ENCODE measurements around the gene ZBTB33.

Gene ZBTB33, protein sequence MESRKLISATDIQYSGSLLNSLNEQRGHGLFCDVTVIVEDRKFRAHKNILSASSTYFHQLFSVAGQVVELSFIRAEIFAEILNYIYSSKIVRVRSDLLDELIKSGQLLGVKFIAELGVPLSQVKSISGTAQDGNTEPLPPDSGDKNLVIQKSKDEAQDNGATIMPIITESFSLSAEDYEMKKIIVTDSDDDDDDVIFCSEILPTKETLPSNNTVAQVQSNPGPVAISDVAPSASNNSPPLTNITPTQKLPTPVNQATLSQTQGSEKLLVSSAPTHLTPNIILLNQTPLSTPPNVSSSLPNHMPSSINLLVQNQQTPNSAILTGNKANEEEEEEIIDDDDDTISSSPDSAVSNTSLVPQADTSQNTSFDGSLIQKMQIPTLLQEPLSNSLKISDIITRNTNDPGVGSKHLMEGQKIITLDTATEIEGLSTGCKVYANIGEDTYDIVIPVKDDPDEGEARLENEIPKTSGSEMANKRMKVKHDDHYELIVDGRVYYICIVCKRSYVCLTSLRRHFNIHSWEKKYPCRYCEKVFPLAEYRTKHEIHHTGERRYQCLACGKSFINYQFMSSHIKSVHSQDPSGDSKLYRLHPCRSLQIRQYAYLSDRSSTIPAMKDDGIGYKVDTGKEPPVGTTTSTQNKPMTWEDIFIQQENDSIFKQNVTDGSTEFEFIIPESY

DNA sequence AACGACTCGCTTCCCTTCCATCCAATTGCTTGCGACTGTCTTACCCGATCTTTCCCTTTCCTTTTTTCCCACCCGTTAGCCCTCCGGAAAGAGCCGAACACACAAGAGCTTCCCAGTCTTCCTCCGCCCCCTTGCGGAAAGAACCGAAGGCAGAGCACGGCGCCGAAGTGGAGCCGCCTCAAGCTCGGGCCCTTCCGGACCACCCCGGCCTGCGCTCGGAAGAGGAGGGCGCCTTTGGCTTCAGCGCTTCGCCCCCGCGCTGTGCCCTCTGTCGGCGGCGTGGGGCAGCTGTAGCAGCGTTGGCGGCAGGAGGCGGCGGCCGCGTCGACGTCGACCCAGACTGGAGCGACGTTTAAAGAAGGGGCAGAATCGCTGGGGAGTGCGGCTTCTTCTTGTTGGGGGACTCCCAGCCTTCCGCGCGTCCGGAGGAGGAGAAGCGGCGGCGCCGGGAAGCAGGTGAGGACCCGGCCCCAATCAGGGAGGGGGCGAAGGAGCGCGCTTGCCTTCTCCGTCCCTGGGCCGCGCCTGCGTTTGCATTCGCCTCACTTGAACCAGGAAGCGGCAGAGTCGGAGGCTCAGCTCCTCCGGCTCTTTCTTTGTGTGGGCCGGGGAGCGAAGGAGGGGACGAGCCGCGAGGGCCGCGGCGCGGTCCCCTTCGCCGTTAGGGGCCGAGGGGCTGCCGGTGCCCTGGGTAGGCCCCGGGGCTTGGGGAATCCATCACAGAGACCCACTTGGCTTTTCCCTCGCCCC, at the start of gene ZBTB33:
Gene ZBTB33, plus strand, starts transcription at position 291 of the 750 bp plus-strand sequence. CDS start 2,604 bp downstream, outside the sequence.
- peak; percentile 52 for DNase-seq (ENCODE audit: low read depth)

DNA sequence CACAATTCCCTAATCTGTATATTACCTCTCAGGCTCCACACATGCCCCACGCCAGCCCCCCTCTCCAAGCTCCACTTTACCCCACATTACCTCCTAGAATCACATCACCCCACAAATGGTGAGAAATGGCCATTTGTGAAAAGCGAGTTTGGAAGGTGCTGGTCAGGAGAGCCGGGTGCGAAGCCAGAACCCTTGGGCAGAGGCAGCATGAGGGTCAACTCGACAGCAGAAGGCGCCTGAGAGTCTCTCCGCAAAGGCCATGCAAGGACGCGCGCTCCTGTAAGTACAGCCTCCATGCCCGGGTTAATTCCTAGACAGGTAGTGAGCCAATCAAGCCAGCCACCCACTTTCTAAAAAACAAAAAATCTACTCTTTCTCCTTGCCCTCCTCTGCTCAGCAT, 49.8 kb upstream of the ZBTB33 start:
- DNase-seq (ENCODE audit: low read depth) = no peak

DNA sequence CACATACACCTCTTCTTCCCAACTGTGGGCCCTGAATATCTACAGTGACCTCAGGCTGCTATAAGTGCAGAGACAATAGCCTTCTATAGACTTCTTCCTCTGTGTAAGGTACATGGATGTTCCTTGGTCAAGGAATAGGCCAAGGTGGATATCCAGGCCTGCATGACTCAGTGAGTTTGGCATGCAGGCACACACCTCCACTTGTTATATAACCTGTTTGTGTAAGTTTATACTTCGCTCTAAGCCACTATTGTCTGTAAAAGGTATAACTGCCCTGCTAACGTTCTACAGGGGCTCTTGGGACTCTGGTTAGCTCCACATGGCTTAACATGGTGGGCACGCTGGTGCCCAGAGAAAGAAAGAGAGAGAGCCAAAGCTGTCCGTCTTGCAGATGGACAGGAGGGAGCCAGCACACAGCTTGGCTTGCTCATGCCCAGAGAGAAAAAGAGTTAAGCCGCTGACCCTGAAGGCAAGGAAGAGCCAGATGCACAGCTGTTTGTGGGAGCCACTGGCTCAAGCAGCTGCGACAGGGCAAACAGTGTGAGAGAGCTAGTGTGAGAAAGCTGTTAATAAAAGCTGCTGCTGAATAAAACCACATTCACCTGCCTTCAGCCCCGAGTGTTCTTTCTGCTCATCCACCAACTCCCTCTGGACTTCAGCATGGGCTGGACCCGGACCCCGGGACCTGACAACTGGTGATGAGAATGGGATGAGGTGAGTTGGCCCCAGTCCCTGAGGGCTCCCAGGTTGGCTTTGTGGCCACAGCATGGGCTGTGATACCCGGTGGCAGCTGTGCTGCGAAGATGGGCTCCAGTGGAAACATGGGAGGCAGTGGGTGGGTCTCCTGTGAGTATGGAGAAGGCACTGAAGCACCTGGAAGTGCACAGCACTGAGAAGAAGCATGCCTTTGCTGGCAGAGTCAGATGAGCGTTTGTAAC, 44.5 kb upstream of the ZBTB33 start:
- DNase-seq (ENCODE audit: low read depth) = no peak

DNA sequence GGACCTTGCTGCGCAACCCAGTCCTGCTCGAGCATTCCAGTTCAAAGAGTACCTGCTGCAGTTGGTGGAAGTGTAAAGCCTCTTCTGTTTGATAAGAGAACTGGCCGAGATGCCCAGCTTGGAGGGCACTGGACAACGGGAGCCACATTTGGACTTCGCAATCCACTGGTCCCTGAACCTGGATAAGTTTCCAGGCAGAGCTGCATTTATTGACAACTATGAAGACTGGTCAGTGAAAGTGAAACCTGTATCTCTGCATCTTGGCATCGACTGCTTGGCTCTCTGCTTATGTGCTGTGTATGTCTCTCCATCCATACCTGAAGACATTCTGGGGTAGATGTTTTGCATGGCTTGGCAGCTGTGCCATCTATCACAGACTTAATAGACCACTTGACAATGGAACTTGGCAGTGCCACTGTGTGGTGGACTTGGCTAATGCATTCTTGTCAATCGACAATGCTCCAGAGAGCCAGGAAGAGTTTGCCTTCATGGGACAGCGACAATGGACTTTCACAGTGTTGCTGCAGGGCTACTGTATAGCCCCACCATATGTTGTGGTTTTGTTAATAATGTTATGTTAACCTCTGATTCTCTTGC, 43.5 kb upstream of the ZBTB33 start:
- no peak for DNase-seq (ENCODE audit: low read depth)

DNA sequence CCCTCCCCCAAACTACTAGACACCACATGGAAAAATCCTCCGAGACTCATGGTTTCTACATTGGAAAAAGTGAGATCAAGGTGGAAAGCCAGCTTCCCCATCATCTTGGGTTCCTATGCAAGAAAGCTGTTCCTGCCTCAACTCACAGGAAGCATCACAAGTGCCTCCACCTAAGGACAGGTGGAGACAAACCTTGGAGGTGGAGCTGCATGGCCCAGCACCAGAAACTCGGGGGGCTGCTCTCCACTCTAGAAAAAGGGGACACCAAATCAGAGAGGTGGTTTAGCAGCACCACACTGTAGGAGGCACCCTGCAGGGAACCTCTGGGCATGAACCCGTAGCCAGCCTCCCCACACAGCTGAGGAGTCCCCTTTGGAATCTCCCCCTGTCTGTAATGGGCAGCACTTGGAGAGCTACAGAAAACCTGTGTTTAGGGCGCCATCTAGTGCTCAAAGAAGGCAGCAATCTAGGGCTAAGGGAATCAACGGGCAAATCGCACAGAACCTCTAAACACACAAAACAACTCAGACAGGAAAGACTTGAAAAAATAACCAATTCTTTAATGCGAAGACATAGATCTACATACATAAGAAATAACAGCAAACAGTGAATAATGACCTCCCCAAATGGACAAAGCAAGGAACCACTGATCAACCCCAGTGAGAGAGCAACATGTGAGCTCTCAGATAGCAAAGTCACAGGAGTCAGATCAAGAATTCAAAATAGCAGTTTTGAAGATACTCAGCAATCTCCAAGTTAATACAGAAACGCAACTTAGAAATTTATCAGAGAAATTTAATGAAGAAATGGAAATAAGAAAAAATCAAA, 37.0 kb upstream of the ZBTB33 start:
- peak; percentile 35 for DNase-seq (ENCODE audit: low read depth)

DNA sequence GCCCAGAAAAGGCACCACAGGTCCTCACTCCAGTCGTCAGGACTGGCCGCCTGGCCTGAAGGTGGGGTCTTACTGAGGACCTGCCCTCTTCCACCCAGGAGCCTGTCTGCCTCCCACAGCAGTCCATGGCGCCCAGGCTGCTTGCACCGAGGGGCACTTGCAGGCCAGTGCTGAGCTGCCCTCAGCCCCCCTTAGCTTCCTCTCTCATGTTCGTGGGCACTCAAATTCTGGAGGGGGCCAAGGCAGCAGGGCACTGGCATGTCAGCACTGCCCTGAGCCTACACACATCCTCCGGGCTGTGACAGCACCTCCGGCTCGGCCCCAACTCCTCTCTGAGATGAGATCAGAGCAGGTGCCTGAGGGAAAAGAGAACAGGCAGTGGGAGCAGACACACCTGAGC, 27.2 kb upstream of the ZBTB33 start:
- DNase-seq (ENCODE audit: low read depth) = no peak

DNA sequence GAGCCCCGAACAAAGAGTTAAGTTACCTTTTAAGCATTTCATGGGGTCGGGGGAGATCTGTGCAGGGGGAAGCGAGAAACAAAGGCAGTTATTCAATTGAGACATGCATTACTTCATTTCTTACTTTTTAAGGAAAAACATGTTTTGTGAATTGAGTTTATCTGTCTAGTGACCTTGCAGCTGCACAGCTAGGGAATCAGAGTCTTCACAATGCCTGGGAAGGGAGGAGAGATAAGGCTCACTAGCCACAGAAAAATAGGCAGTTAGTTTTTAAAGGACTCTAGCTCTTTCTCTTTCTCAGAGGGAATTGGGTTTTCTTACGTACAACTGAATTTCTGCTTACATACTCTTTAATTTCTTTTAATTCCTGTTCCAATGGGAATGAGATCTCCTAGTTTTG, 26.2 kb upstream of the ZBTB33 start:
- DNase-seq (ENCODE audit: low read depth) = no peak

DNA sequence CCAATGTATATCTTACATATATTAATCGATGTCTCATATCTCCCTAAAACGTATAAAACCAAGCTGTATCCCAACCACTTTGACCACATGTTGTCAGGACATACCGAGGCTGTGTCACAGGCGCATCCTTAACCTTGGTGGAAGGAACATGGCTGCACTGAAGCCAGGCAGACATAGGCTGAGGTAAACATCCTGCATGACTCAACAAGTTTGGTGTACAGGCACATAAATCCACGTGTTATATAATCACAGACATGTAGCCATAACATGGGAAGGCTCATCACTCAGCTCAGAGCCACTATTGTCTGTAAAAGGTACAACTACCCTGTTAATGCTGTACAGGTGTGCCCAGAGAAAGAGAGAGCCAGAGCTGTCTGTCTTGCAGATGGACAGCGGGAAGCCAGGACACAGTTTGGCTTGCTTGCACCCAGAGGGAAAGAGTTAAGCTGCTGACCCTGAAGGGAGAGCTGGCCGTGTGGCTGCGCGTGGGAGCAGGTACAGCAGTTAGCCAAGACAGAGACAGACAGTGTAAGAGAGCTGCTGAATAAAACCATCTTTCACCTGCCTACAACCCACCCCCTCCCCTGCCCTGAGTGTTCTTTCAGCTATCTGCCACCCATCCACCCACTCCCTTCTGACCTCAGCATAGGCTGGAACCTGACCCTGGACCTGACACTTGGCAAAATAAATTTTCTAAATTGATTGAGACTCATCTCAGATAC, 22.3 kb upstream of the ZBTB33 start:
- DNase-seq (ENCODE audit: low read depth) = no peak

DNA sequence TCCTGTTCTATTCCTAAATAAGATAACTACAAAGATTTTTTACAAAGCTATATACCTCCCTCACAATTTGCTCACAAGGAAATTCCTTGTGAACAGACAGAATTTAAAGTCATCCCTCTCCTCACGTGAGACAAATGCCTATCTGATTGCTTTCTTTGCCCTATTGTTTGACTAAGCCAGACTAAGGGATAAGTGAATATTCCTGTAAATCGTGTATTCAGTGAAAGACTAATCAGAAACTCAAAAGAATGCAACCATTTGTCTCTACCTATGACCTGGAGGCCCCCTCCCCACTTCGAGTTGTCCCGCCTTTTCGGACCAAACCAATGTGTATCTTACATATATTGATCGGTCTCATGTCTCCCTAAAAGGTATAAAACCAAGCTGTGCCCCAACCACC, 15.3 kb upstream of the ZBTB33 start:
- DNase-seq (ENCODE audit: low read depth) = no peak

DNA sequence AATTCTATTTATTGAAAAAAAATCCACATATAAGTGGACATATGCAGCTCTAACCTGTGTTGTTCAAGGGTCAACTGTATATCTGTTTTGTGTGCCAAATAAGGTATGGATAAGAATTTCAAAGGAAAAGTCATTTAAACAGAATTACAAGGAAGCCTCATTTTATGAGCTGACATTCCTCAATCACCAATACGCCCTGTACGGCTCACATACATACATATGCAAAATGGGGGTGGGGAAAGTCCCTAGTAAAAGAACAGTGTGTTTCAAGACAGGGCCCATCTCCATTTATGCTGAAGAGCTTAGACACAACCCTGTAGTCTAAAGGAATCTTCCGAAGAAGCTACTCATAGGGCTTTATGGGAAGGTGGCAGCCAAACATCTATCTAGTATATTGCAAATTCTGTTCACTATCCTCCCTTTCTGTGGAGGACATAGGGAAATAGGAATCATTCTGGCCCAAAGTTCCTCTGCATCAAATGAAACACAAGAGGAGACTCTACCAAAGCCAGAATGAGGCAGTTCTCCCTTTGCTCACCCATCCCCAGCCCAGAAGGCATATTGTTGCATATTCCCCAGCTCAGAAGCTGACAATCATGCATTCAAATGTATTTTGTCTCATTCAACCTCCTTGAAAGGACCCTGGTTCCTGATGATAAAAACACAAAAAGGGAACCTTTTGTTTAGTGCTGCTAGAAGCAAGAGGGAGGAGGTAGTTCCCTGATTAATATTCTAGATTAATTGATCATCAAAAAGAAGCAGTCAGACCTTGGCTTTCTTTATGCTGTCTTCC, 13.7 kb upstream of the ZBTB33 start:
- DNase-seq (ENCODE audit: low read depth) = no peak

DNA sequence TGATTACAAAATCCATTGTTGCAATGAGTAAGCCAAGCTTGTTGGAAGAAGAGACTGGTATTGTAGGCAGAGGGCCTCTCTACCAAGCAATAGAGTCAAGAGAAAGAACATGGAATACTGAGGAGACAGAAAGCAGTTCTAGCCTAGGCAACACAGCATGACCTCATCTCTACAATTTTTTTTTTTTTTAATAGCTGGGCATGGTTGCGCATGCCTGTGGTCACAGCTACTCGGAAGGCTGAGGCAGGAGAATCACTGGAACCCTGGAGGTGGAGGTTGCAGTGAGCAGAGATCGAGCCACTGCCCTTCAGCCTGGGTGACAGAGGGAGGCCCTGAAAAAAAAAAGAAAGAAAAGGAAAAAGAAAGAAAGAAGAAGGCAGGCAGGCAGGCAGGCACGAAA, 11.7 kb upstream of the ZBTB33 start:
- DNase-seq (ENCODE audit: low read depth) = no peak

DNA sequence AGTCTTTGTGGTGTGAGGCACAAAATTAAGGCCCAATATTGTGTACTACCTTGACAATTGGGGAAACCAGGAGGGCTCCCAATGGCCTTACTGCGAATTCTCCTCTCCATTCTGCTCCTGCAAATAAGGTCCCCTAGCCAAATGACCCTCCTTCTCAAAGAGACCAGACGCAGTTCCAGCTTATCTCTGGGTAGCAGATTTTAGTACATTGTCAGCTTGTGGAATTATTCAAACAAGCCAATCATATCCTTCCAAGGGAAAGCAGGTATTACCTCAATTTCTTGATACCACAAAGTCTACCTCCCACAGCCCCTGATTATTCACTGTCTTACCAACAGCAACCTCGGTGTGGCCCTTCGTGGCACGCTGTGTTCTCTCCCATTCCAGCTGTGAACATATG, 7.8 kb upstream of the ZBTB33 start:
- DNase-seq (ENCODE audit: low read depth) = no peak

DNA sequence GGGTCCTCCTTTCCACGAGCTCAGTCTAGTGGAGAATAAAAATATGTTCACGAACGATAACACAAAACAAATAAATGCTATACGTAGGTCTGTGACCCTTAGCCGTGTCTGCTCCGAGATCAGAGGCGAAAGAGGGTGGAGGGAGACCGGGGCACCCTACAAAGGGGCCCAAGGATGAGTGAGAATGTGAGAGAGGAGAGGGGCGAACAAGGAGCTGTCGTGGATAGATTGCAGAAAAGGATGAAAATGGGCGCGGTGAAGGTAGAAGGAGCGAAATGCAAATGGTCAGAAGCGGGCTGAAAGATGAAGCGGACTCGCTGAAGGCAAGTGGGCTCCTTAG, 6.2 kb upstream of the ZBTB33 start:
- no peak for DNase-seq (ENCODE audit: low read depth)

DNA sequence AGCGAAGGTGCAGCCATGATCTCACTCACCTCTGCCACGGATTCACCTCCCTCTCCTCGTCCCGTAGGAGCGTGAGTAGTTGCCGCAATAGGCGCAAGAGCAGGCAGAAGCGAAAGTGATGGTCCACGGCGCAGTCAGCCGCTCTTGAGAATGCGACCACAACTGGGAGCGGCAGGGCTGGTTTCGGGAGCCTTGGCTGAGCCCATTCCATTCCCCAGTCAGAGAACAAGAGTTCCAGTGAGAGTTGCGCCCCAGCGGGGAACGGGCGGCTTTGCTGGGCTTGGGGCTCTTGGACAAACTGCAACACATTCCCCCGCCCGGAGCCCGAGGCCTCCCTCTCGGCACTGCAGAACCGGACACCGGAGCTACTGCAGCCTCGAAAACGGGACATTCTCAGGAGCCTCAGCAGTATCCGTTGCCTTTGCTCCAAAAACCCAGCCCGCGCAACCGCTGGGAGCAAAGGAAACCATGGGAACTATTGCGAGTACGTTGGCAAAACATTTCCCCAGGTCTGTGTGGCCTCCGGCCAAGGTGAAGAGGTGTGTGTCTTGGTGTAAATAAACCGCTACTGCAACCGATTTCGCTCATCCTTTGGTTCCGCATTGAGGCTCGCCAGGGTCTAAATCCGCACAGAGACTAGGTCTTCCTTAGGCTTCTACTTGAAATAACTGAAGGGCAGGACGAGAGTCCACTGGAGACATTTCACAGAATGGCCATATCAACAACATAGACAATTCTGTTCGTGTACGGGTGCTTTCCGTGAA, 5.7 kb upstream of the ZBTB33 start:
- no peak for DNase-seq (ENCODE audit: low read depth)

DNA sequence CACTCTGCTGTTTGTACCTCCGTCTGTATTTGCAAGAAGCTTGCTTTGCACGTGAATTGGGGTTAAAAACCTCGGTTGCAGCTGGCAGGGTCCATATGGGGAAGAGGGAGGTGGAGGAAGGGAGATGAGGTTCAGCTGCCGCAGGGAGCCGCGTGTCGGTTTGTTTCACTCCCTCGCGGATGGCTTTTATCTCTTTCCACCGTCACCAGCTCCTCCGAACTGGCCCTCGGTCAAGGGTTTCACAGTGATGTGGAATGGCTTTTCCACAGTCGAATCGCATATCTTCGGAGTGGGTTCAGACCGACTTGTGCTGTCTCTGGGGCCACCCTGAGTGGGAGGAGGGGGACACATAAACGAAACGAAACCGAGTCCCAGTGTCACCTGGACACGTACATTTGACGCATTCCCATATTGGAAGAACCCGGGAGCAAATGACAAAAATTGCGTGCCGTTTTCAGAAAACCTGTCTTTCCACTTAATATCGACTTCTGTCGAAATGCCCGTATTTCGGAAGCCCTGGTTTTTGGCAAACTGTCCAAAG, 929 bp downstream of the ZBTB33 start:
- no peak for DNase-seq (ENCODE audit: low read depth)

DNA sequence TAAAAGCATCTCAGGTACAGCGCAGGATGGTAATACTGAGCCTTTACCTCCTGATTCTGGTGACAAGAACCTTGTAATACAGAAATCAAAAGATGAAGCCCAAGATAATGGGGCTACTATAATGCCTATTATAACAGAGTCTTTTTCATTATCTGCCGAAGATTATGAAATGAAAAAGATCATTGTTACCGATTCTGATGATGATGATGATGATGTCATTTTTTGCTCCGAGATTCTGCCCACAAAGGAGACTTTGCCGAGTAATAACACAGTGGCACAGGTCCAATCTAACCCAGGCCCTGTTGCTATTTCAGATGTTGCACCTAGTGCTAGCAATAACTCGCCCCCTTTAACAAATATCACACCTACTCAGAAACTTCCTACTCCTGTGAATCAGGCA, 3.2 kb downstream of the ZBTB33 start:
- DNase-seq (ENCODE audit: low read depth) = no peak

DNA sequence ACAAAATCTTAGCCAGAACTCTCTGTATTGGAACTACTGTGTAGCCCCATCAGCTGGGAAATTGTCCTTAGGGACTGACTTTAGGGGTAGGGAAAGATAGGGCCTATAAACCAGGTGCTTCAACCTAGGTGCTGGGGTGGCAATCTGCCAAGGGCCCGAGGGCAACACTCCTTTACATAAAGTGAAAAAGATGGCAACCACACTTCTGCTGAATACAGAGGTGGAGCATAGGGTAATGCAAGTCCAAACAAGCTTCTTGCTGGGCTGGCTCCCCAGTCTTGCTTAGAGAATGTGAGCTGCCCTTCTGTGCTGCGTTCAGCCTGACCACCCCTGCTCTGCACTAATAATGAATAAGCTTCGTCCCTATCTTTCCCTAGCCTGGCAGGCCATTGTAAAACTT, 9.8 kb downstream of the ZBTB33 start:
- no peak for DNase-seq (ENCODE audit: low read depth)

All from stimulated activated CD8-positive, alpha-beta memory T cell treated with anti-CD3 and anti-CD28 coated beads, Interleukin-15, amount 100 ng/mL, for 1 hour (primary cell).